Duodenal mucosa (tissue), 2 donors: ENCODE measurements around the gene SYT3.

ENCODE experiments used
- H3K27ac ChIP-seq: one replicate; pipeline ENCODE4 v1.7.0; 2013; ENCODE audit warnings: low read depth, low read length
- H3K27me3 ChIP-seq, 2 donors: one replicate each; pipeline ENCODE4 v1.7.0; 2013; ENCODE audit warnings: low read length in 2 of 2, control low read depth in 1 of 2; ENCODE audit not compliant: insufficient read depth in 2 of 2, control insufficient read depth in 1 of 2
- H3K36me3 ChIP-seq, 2 donors: one replicate each; pipeline ENCODE4 v1.7.0; 2013; ENCODE audit warnings: low read length in 2 of 2, control low read depth in 1 of 2; ENCODE audit not compliant: insufficient read depth in 2 of 2, control insufficient read depth in 1 of 2
- H3K4me1 ChIP-seq, 2 donors: one replicate each; pipeline ENCODE4 v1.7.0; 2013; ENCODE audit warnings: low read length in 2 of 2, control low read depth in 1 of 2; ENCODE audit not compliant: insufficient read depth in 2 of 2, control insufficient read depth in 1 of 2
- H3K4me3 ChIP-seq, 2 donors: one replicate each; pipeline ENCODE4 v1.7.0; 2013; ENCODE audit warnings: low read length in 2 of 2, low read depth in 1 of 2
- H3K9ac ChIP-seq, 2 donors: one replicate each; pipeline ENCODE4 v1.7.0; 2013; ENCODE audit warnings: low read length in 2 of 2, low read depth in 1 of 2
- H3K9me3 ChIP-seq, 2 donors: one replicate each; pipeline ENCODE4 v1.7.0; 2013; ENCODE audit warnings: low read length in 2 of 2, control low read depth in 1 of 2; ENCODE audit not compliant: control insufficient read depth in 1 of 2

The SYT3 gene

GRCh38 chr19:50661766-50662650 is 22.3 kb upstream of the SYT3 start:
- Histone ChIP-seq H3K9me3 (peaks cover 0 to 1% of the 10 kb centered on the region in 2 donors), H3K27ac (no peak overlapping the region), H3K4me1 (no peaks in the 10 kb centered on the region), H3K27me3 (peaks cover 10% of the 10 kb centered on the region in 2 donors), H3K9ac (no peak overlapping the region), H3K36me3 (no peaks in the 10 kb centered on the region), H3K4me3 (no peak overlapping the region)

- no peak overlapping the region for H3K9ac ChIP-seq
- H3K27ac ChIP-seq, result no peak overlapping the region
- H3K4me3 ChIP-seq, result no peak overlapping the region
- peaks cover 0 to 2% of the 10 kb centered on the region in 2 donors for H3K9me3 ChIP-seq
- peaks cover 9 to 10% of the 10 kb centered on the region in 2 donors for H3K27me3 ChIP-seq
- H3K36me3 ChIP-seq, result no peaks in the 10 kb centered on the region
- H3K4me1 ChIP-seq, result no peaks in the 10 kb centered on the region
Measured at GRCh38 chr19:50661023-50661422, 21.3 kb upstream of the SYT3 start.

GRCh38 chr19:50660088-50660366 is 20.3 kb upstream of the SYT3 start:
- Histone ChIP-seq H3K36me3 (no peaks in the 10 kb centered on the region), H3K27me3 (peaks cover 7 to 10% of the 10 kb centered on the region in 2 donors), H3K4me1 (no peaks in the 10 kb centered on the region), H3K4me3 (no peak overlapping the region), H3K9me3 (peaks cover 0 to 2% of the 10 kb centered on the region in 2 donors), H3K9ac (no peak overlapping the region), H3K27ac (no peak overlapping the region)

- H3K27ac ChIP-seq, result no peak overlapping the region
- no peak overlapping the region for H3K9ac ChIP-seq
- no peaks in the 10 kb centered on the region for H3K36me3 ChIP-seq
- no peak overlapping the region for H3K4me3 ChIP-seq
- H3K4me1 ChIP-seq, result no peaks in the 10 kb centered on the region
- H3K9me3 ChIP-seq, result peaks cover 0 to 2% of the 10 kb centered on the region in 2 donors
- H3K27me3 ChIP-seq, result peaks cover 7 to 10% of the 10 kb centered on the region in 2 donors
Measured at GRCh38 chr19:50659318-50660087, 19.8 kb upstream of the SYT3 start.

- Histone ChIP-seq H3K27me3 (peaks cover 7 to 10% of the 10 kb centered on the region in 2 donors), H3K9me3 (peaks cover 0 to 2% of the 10 kb centered on the region in 2 donors), H3K36me3 (no peaks in the 10 kb centered on the region), H3K4me1 (no peaks in the 10 kb centered on the region), H3K4me3 (peak overlapping the region; percentile 35 to 53), H3K9ac (no peak overlapping the region), H3K27ac (no peak overlapping the region)
Measured at GRCh38 chr19:50658441-50659317, 19.0 kb upstream of the SYT3 start.

- H3K9ac ChIP-seq, result no peak overlapping the region
- no peak overlapping the region for H3K27ac ChIP-seq
- H3K9me3 ChIP-seq, result peaks cover 0 to 2% of the 10 kb centered on the region in 2 donors
- H3K4me1 ChIP-seq, result no peaks in the 10 kb centered on the region
- peaks cover 7 to 10% of the 10 kb centered on the region in 2 donors for H3K27me3 ChIP-seq
- peak overlapping the region in 1 of 2 donors; percentile 53 for H3K4me3 ChIP-seq
- no peaks in the 10 kb centered on the region for H3K36me3 ChIP-seq
Measured at GRCh38 chr19:50657712-50658440, 18.2 kb upstream of the SYT3 start.

- peaks cover 0 to 2% of the 10 kb centered on the region in 2 donors for H3K9me3 ChIP-seq
- H3K27ac ChIP-seq, result no peak overlapping the region
- H3K27me3 ChIP-seq, result peaks cover 7 to 10% of the 10 kb centered on the region in 2 donors
- H3K4me1 ChIP-seq, result no peaks in the 10 kb centered on the region
- H3K36me3 ChIP-seq, result no peaks in the 10 kb centered on the region
- H3K4me3 ChIP-seq, result no peak overlapping the region
- H3K9ac ChIP-seq, result no peak overlapping the region
Measured at GRCh38 chr19:50657222-50657669, 17.6 kb upstream of the SYT3 start.

- Histone ChIP-seq H3K4me1 (no peaks in the 10 kb centered on the region), H3K9me3 (peaks cover 0 to 2% of the 10 kb centered on the region in 2 donors), H3K9ac (no peak overlapping the region), H3K27me3 (peaks cover 6 to 7% of the 10 kb centered on the region in 2 donors), H3K36me3 (no peaks in the 10 kb centered on the region), H3K4me3 (no peak overlapping the region), H3K27ac (no peak overlapping the region)
Measured at GRCh38 chr19:50654882-50655281, 15.2 kb upstream of the SYT3 start.

- H3K27me3 ChIP-seq, result no peaks in the 10 kb centered on the region
- no peak overlapping the region for H3K27ac ChIP-seq
- H3K36me3 ChIP-seq, result no peaks in the 10 kb centered on the region
- no peaks in the 10 kb centered on the region for H3K4me1 ChIP-seq
- H3K9me3 ChIP-seq, result peaks cover 0 to 2% of the 10 kb centered on the region in 2 donors
- no peak overlapping the region for H3K9ac ChIP-seq
- no peak overlapping the region for H3K4me3 ChIP-seq
Measured at GRCh38 chr19:50652722-50653121, 13.0 kb upstream of the SYT3 start.
